ENCODE data around the gene BOD1. TPM values are rescaled to one million over a fixed set of nuclear protein-coding genes. Genes with fewer than 3 reads are reported as not detected.

Gene BOD1
- total RNA-seq = 10 to 100 TPM; 15.8 to 16.0 TPM
- polyA plus RNA-seq = 10 to 100 TPM; 15.1 to 15.4 TPM

DNA sequence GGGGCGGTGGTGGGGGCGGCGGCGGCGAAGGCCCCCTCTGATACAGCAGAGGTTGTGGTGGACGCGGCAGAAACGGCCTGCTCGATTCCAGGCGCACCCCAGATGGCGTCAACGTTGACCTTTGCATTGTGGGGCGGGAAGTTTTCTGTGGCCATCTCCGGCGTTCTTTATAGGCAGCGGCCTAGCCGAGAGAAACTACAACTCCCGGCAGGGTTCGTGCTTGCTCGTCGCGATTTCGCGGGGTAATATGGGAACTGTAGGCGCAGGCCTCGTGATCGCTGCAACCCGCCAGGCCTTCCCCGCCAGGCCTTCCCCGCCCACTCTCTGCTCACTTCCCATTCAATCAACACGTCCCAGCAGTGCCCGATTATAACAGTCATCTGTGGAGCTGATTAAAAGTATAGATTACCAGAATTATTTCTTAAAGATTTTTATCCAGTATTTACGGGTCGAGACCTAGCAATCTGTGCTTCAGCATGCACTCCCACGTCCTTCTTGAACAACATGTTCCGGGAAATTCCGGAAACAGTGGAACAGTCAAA is at the start of gene BOD1:
BOD1 (minus strand) TSS at position 74 of the 542 bp plus-strand sequence. CDS start 214 bp downstream, outside the sequence.
- Histone ChIP-seq H3K9me3 (ENCODE audit: control insufficient read depth in 4 of 4, low read length in 3 of 4) (no peaks in the 10 kb centered on the region), H3K4me3 (ENCODE audit: low read depth in 1 of 3, low read length in 3 of 3) (peak within 1 kb of the TSS; percentile 77 to 99 (median 91)), H3K27ac (ENCODE audit: low read depth in 1 of 2, low read length in 2 of 2) (peak within 1 kb of the TSS; percentile 95 to 98), H3K9ac (ENCODE audit: low read depth in 1 of 2, low read length in 2 of 2) (peak within 1 kb of the TSS; percentile 74 to 77), H3K27me3 (ENCODE audit: control insufficient read depth in 4 of 4, insufficient read depth in 4 of 4, low read length in 3 of 4) (no peaks in the 10 kb centered on the region), H3K36me3 (ENCODE audit: control insufficient read depth in 4 of 4, insufficient read depth in 3 of 4, low read depth in 1 of 4, low read length in 3 of 4) (peaks cover 5 to 9% (median 7%) of the 10 kb centered on the region in 4 donors), H3K4me1 (ENCODE audit: control insufficient read depth in 4 of 4, insufficient read depth in 4 of 4, low read length in 3 of 4) (peaks cover 2 to 35% (median 29%) of the 10 kb centered on the region in 4 donors)
- DNase-seq (ENCODE audit: low spot score) = peak; percentile 91
- 5% methylated on average over 37 of the region's 37 CpGs for WGBS
- peak; percentile 89 for TF ChIP-seq NR2F2 (IDR thresholded peaks at IDR 0.05)
- peak; percentile 76 for TF ChIP-seq ZBTB33 (IDR thresholded peaks at IDR 0.05)
- TF ChIP-seq JUND (IDR thresholded peaks at IDR 0.05) = peak; percentile 39 to 48
- TF ChIP-seq, protein P1, sequence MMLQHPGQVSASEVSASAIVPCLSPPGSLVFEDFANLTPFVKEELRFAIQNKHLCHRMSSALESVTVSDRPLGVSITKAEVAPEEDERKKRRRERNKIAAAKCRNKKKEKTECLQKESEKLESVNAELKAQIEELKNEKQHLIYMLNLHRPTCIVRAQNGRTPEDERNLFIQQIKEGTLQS (IDR thresholded peaks at IDR 0.05) = peak; percentile 59
- TF ChIP-seq HNF4G (IDR thresholded peaks at IDR 0.05) = peak; percentile 64
- TF ChIP-seq HNF4A (conservative IDR thresholded peaks at IDR 0.05) = peak; percentile 72 to 81
- TF ChIP-seq FOXA2 (IDR thresholded peaks at IDR 0.05) = no peak
- TF ChIP-seq SP1 (IDR thresholded peaks at IDR 0.05) = peak; percentile 78
- TF ChIP-seq RAD21 (IDR thresholded peaks at IDR 0.05) = peak; percentile 33 to 61
- peak; percentile 79 for TF ChIP-seq MAX (IDR thresholded peaks at IDR 0.05)
- peak; percentile 11 for TF ChIP-seq FOXA1 (IDR thresholded peaks at IDR 0.05)
- no peak for TF ChIP-seq TAF1 (conservative IDR thresholded peaks at IDR 0.05)
- TF ChIP-seq, protein P2, sequence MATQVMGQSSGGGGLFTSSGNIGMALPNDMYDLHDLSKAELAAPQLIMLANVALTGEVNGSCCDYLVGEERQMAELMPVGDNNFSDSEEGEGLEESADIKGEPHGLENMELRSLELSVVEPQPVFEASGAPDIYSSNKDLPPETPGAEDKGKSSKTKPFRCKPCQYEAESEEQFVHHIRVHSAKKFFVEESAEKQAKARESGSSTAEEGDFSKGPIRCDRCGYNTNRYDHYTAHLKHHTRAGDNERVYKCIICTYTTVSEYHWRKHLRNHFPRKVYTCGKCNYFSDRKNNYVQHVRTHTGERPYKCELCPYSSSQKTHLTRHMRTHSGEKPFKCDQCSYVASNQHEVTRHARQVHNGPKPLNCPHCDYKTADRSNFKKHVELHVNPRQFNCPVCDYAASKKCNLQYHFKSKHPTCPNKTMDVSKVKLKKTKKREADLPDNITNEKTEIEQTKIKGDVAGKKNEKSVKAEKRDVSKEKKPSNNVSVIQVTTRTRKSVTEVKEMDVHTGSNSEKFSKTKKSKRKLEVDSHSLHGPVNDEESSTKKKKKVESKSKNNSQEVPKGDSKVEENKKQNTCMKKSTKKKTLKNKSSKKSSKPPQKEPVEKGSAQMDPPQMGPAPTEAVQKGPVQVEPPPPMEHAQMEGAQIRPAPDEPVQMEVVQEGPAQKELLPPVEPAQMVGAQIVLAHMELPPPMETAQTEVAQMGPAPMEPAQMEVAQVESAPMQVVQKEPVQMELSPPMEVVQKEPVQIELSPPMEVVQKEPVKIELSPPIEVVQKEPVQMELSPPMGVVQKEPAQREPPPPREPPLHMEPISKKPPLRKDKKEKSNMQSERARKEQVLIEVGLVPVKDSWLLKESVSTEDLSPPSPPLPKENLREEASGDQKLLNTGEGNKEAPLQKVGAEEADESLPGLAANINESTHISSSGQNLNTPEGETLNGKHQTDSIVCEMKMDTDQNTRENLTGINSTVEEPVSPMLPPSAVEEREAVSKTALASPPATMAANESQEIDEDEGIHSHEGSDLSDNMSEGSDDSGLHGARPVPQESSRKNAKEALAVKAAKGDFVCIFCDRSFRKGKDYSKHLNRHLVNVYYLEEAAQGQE (IDR thresholded peaks at IDR 0.05) = no peak
- TF ChIP-seq EGR1 (IDR thresholded peaks at IDR 0.05; ENCODE audit: low read depth in 2 of 2) = peak; percentile 92
- peak; percentile 47 to 63 for TF ChIP-seq RXRA (IDR thresholded peaks at IDR 0.05)
- peak in 1 of 2 donors; percentile 51 for TF ChIP-seq GABPA (IDR thresholded peaks at IDR 0.05 in 1 of 2, conservative IDR thresholded peaks at IDR 0.05 in 1 of 2)
- TF ChIP-seq, protein P3, sequence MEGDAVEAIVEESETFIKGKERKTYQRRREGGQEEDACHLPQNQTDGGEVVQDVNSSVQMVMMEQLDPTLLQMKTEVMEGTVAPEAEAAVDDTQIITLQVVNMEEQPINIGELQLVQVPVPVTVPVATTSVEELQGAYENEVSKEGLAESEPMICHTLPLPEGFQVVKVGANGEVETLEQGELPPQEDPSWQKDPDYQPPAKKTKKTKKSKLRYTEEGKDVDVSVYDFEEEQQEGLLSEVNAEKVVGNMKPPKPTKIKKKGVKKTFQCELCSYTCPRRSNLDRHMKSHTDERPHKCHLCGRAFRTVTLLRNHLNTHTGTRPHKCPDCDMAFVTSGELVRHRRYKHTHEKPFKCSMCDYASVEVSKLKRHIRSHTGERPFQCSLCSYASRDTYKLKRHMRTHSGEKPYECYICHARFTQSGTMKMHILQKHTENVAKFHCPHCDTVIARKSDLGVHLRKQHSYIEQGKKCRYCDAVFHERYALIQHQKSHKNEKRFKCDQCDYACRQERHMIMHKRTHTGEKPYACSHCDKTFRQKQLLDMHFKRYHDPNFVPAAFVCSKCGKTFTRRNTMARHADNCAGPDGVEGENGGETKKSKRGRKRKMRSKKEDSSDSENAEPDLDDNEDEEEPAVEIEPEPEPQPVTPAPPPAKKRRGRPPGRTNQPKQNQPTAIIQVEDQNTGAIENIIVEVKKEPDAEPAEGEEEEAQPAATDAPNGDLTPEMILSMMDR (IDR thresholded peaks at IDR 0.05; ENCODE audit: low read depth, low read length, missing input control) = no peak
- peak; percentile 92 for TF ChIP-seq YY1 (IDR thresholded peaks at IDR 0.05)

Data from liver (tissue), 9 donors.